HepG2 (cell line): ENCODE measurements around the gene PRXL2B. TPM values are rescaled to one million over a fixed set of nuclear protein-coding genes. Genes with fewer than 3 reads are reported as not detected.

Source experiments
- ARID4A ChIP-seq: sonication (generic); formaldehyde crosslinking; IDR thresholded peaks from 2 replicates; pipeline ENCODE4 v1.5.0; 2020; ENCODE audit warnings: mild to moderate bottlenecking, missing genetic modification reagents, borderline replicate concordance
- CAMTA2 ChIP-seq: sonication (generic); formaldehyde crosslinking; IDR thresholded peaks from 2 replicates; pipeline ENCODE4 v1.4.0; 2020; ENCODE audit warnings: mild to moderate bottlenecking, missing genetic modification reagents, borderline replicate concordance
- IKZF1 ChIP-seq: fragments of 450-650 bp; IDR thresholded peaks from 2 replicates; pipeline ENCODE4 v1.7.1; 2016
- IRF1 ChIP-seq: sonication (generic); formaldehyde crosslinking; IDR thresholded peaks from 2 replicates; pipeline ENCODE4 v1.4.0; 2020; ENCODE audit warnings: low read depth, mild to moderate bottlenecking, missing genetic modification reagents
- KAT8 ChIP-seq: IDR thresholded peaks from 2 replicates; pipeline ENCODE4 v1.6.1; 2016; ENCODE audit warnings: missing genetic modification reagents, missing compliant biosample characterization
- KLF12 ChIP-seq: sonication (generic); formaldehyde crosslinking; IDR thresholded peaks from 2 replicates; pipeline ENCODE4 v1.4.0; 2020; ENCODE audit warnings: missing genetic modification reagents, borderline replicate concordance
- KLF9 ChIP-seq: IDR thresholded peaks from 2 replicates; pipeline ENCODE4 v1.6.1; 2016; ENCODE audit warnings: low read depth
- NAIF1 ChIP-seq: sonication (generic); formaldehyde crosslinking; IDR thresholded peaks from 2 replicates; pipeline ENCODE4 v1.5.0; 2020; ENCODE audit warnings: mild to moderate bottlenecking, missing genetic modification reagents, borderline replicate concordance
- NCOR1 ChIP-seq: fragments of 200-600 bp; sonication (generic); IDR thresholded peaks from 2 replicates; pipeline ENCODE4 v1.7.0; 2017; ENCODE audit warnings: antibody characterized with exemption, low read length, borderline replicate concordance
- PREB ChIP-seq: sonication (generic); formaldehyde crosslinking; IDR thresholded peaks from 2 replicates; pipeline ENCODE4 v1.4.0; 2020; ENCODE audit warnings: missing genetic modification reagents
- SCMH1 ChIP-seq: sonication (generic); formaldehyde crosslinking; IDR thresholded peaks from 2 replicates; pipeline ENCODE4 v1.9.0; 2021; ENCODE audit warnings: missing genetic modification reagents, mild to moderate bottlenecking, borderline replicate concordance
- SKIL ChIP-seq: sonication (generic); formaldehyde crosslinking; IDR thresholded peaks from 2 replicates; pipeline ENCODE4 v1.8.0; 2022; ENCODE audit warnings: missing genetic modification reagents, mild to moderate bottlenecking, moderate library complexity, borderline replicate concordance
- SNRNP70 ChIP-seq: fragments of 200-400 bp; formaldehyde crosslinking; IDR thresholded peaks from 2 replicates; pipeline ENCODE4 v1.6.1; 2017; ENCODE audit warnings: mild to moderate bottlenecking, low read depth, low read length, moderate library complexity
- TCF12 ChIP-seq, 2 experiments: fragments of 450-650 bp in 1 of 2; sonication (generic) in 1 of 2; formaldehyde crosslinking in 1 of 2; IDR thresholded peaks; 2 replicates each; pipeline versions ENCODE4 v1.6.1 to v1.8.0; 2017 to 2022; ENCODE audit warnings: antibody characterized with exemption in 1 of 2, mild to moderate bottlenecking in 1 of 2, missing genetic modification reagents in 1 of 2, moderate library complexity in 1 of 2
- THAP8 ChIP-seq: sonication (generic); formaldehyde crosslinking; IDR thresholded peaks from 2 replicates; pipeline ENCODE4 v1.5.1; 2020; ENCODE audit warnings: missing genetic modification reagents, mild to moderate bottlenecking, borderline replicate concordance
- XRCC5 ChIP-seq: fragments of 200-400 bp; formaldehyde crosslinking; optimal IDR thresholded peaks from 2 replicates; pipeline ENCODE3; 2017; ENCODE audit warnings: mild to moderate bottlenecking, low read length
- ZBTB42 ChIP-seq: sonication (generic); formaldehyde crosslinking; IDR thresholded peaks from 2 replicates; pipeline ENCODE4 v1.5.0; 2020; ENCODE audit warnings: mild to moderate bottlenecking, missing genetic modification reagents
- ZNF589 ChIP-seq: sonication (generic); formaldehyde crosslinking; conservative IDR thresholded peaks from 2 replicates; pipeline ENCODE4 v1.8.0; 2022; ENCODE audit warnings: mild to moderate bottlenecking, moderate library complexity, missing genetic modification reagents
- ZNF614 ChIP-seq: IDR thresholded peaks from 2 replicates; pipeline ENCODE4 v1.6.1; 2018; ENCODE audit warnings: missing biosample characterization, missing genetic modification reagents, inconsistent platforms, borderline replicate concordance
- ZNF691 ChIP-seq: sonication (generic); formaldehyde crosslinking; IDR thresholded peaks from 2 replicates; pipeline ENCODE4 v1.4.0; 2020; ENCODE audit warnings: missing genetic modification reagents, low read depth, mild to moderate bottlenecking, borderline replicate concordance
- polyA plus RNA-seq, 8 experiments: library from polyadenylated mRNA; depleted of rRNA in 3 of 8; stranded (reverse) in 7 of 8; unstranded in 1 of 8; fragments of >200 nt; fragmentation: Illumina TruSeq in 4 of 8; extraction: Trizol in 4 of 8; gene quantifications; 2 replicates each; pipeline versions ENCODE4 v1.2.1 to v1.2.3, GENCODE V29; 2011 to 2016; ENCODE audit warnings: low read depth in 4 of 8, missing spikeins in 1 of 8, mixed read lengths in 1 of 8; ENCODE audit not compliant: insufficient read depth in 1 of 8
- total RNA-seq, 5 experiments: library from RNA; depleted of rRNA; stranded (reverse); fragments of >200 nt; fragmentation: Illumina TruSeq; extraction: Trizol; gene quantifications; 2 replicates each; pipeline ENCODE4 v1.2.3, GENCODE V29; 2016; ENCODE audit warnings: low read depth in 1 of 5

The PRXL2B gene
- total and polyA plus RNA-seq, 2 of the 13 experiments (the other 11 are each of a cell fraction or from before 2014, with no cell fraction given) = 16.8 to 22.1 TPM

- TF ChIP-seq KLF12 (no peak; the same call in 1 of the 2 replicates), NCOR1 (peak; percentile 51; the same call in 1 of the 2 replicates), ZBTB42 (CRISPR knock-in tag) (no peak), SKIL (CRISPR knock-in tag) (no peak), NAIF1 (CRISPR knock-in tag) (no peak), ARID4A (CRISPR knock-in tag) (peak; percentile 43; the same call in 1 of the 2 replicates), SCMH1 (no peak), XRCC5 (no peak), ZNF589 (CRISPR knock-in tag) (no peak), IRF1 (no peak), TCF12 (IDR thresholded peaks at IDR 0.05) (no peak), TCF12 (CRISPR knock-in tag; IDR thresholded peaks at IDR 0.05) (no peak), ZNF614 (CRISPR knock-in tag) (0 out of 2 replicates have a peak, but pooled peaks have one; percentile 19), THAP8 (CRISPR knock-in tag) (no peak), PREB (CRISPR knock-in tag) (no peak), KLF9 (CRISPR knock-in tag) (no peak), IKZF1 (no peak), KAT8 (no peak), SNRNP70 (no peak), ZNF691 (CRISPR knock-in tag) (no peak), CAMTA2 (no peak)
Measured at GRCh38 chr1:2571348-2571747, 15.2 kb upstream of the PRXL2B start (continued).
